ENCODE results near the gene ITSN1.

Gene ITSN1

GRCh38 chr21:33813832-33814365, 171.6 kb downstream of the ITSN1 start:
- no peak for DNase-seq (ENCODE audit: low read depth)

GRCh38 chr21:33815143-33815707, 172.9 kb downstream of the ITSN1 start:
- DNase-seq (ENCODE audit: low read depth): no peak

- DNase-seq (ENCODE audit: low read depth): no peak
Measured at GRCh38 chr21:33816174-33816573, 173.9 kb downstream of the ITSN1 start.

- DNase-seq (ENCODE audit: low read depth): no peak
Measured at GRCh38 chr21:33817138-33817537, 174.8 kb downstream of the ITSN1 start.

- DNase-seq (ENCODE audit: low read depth): no peak
Measured at GRCh38 chr21:33817663-33818451, 175.6 kb downstream of the ITSN1 start.

- DNase-seq (ENCODE audit: low read depth): no peak
Measured at GRCh38 chr21:33820230-33820770, 178.0 kb downstream of the ITSN1 start.

- no peak for DNase-seq (ENCODE audit: low read depth)
Measured at GRCh38 chr21:33820798-33821197, 178.5 kb downstream of the ITSN1 start.

- no peak for DNase-seq (ENCODE audit: low read depth)
Measured at GRCh38 chr21:33821503-33822322, 179.4 kb downstream of the ITSN1 start.

GRCh38 chr21:33824156-33824941, 182.0 kb downstream of the ITSN1 start:
- DNase-seq (ENCODE audit: low read depth): no peak

GRCh38 chr21:33825419-33825818, 183.1 kb downstream of the ITSN1 start:
- no peak for DNase-seq (ENCODE audit: low read depth)

- peak; percentile 13 for DNase-seq (ENCODE audit: low read depth)
Measured at GRCh38 chr21:33825915-33826314, 183.6 kb downstream of the ITSN1 start.

- DNase-seq (ENCODE audit: low read depth): no peak
Measured at GRCh38 chr21:33828083-33828482, 185.8 kb downstream of the ITSN1 start.

GRCh38 chr21:33828577-33828976, 186.3 kb downstream of the ITSN1 start:
- no peak for DNase-seq (ENCODE audit: low read depth)

- DNase-seq (ENCODE audit: low read depth): no peak
Measured at GRCh38 chr21:33829844-33830243, 187.5 kb downstream of the ITSN1 start.

- DNase-seq (ENCODE audit: low read depth): no peak
Measured at GRCh38 chr21:33831962-33832659, 189.8 kb downstream of the ITSN1 start.

GRCh38 chr21:33834801-33835500, 192.7 kb downstream of the ITSN1 start:
- no peak for DNase-seq (ENCODE audit: low read depth)

GRCh38 chr21:33835920-33836319, 193.6 kb downstream of the ITSN1 start:
- no peak for DNase-seq (ENCODE audit: low read depth)

GRCh38 chr21:33836408-33836807, 194.1 kb downstream of the ITSN1 start:
- DNase-seq (ENCODE audit: low read depth): no peak

- DNase-seq (ENCODE audit: low read depth): no peak
Measured at GRCh38 chr21:33839167-33839716, 196.9 kb downstream of the ITSN1 start.

- DNase-seq (ENCODE audit: low read depth): no peak
Measured at GRCh38 chr21:33839806-33840205, 197.5 kb downstream of the ITSN1 start.

Measured in fibroblast of the conjunctiva (primary cell).